ENCODE results near the gene NHERF2.

The NHERF2 gene

DNA sequence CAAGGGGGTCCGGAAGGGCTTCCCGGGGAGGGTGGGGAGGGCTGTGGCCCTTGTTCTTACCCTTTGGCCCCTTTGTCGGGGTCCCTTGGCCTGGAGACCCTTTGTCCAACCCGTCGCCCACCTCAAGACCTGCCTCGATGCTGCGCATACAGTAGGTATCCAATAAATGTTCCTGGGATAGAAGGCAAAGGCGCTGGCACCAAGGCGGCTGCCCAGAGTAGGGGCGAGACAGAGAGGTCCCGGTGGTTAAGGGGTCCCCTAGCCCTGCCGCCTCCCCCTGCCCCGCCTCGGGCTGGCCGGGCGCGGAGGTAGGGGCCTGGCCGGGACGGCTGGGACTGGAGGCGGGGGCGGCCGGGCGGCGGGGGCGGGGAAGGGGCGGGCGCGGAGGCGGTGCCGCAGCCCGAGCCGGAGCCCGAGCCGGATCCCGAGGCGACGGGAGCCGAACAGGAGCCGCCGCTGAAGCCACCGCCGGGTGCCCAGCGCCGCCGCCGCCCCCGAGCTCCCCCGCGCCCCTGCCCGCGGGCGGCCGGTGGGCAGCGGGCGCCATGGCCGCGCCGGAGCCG lies at the start of gene NHERF2:
NHERF2 (plus strand) TSS at position 442 of the 563 bp plus-strand sequence; CDS start at position 546, 104 bp downstream.
- no peak for DNase-seq (ENCODE audit: low spot score)

DNA sequence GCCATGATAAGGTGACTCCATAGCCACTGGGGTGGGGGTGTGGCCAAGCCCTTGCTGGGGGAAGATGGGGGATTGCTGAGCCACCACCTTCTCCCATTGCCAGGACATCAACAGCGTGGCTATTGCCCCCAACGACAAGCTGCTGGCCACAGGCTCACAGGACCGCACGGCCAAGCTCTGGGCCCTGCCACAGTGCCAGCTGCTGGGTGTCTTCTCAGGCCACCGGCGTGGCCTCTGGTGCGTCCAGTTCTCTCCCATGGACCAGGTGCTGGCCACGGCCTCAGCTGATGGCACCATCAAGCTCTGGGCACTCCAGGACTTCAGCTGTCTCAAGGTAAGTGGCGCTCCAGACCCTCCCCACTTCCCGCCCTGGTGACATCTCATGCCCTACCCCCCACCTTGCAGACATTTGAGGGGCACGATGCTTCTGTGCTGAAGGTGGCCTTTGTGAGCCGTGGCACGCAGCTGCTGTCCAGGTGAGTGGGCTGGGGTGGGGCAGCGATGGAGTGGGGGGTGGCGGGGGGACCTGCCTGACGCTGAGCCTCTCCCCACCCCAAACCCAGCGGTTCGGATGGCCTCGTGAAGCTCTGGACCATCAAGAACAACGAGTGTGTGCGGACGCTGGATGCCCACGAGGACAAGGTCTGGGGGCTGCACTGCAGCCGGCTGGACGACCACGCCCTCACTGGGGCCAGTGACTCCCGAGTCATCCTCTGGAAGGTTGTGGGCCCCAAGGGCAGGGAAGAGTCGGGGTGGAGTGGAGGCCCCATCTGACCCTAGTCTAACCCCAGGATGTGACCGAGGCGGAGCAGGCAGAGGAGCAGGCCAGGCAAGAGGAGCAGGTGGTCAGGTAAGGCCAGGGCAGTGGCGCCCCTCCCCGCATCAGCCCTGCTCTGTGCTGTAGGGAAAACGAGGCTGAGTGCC lies 49.5 kb upstream of the NHERF2 start:
- no peak for DNase-seq (ENCODE audit: low spot score)

DNA sequence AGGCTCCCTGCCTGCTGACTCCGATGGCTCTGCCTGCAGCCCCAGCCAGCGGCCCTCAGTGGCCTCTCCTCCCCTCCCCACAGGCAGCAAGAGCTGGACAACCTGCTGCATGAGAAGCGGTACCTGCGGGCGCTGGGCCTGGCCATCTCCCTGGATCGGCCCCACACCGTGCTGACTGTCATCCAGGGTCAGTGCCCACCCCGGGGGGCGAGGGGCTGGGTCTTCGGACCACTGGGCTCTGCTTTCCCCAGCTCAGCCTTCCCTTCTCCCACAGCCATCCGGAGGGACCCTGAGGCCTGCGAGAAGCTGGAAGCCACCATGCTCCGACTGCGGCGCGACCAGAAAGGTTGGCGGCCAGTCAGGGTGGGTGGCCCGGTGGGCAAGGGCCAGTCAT lies 48.8 kb upstream of the NHERF2 start:
- no peak for DNase-seq (ENCODE audit: low spot score)

DNA sequence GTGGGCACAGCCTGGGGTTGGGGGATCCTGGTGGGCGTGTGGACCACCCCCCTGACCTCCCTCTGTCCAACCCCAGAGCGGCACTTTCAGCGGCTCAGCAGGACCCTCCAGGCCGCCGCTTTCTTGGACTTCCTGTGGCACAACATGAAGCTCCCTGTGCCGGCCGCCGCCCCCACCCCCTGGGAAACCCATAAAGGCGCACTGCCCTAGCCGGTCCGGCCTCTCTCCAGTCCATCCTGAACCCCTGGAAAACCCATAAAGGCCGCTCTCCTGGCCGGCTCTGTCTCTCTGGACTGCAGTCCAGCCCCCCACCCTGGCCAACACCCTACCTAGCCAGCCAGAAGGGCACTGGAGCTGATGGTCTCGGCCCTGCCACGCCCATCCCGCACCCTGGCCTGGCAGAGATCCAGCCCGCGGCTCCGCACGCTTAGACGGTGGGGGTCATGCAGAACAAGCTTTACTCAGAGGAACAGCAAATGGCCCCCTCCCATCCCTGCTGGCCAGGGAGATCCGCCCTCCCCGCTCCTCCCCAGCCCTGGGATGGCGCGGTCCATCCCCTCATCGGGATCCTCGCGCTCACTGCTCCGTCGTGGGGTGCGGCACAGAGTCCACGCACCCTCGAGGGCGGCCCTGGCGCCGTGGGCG lies 48.1 kb upstream of the NHERF2 start:
- no peak for DNase-seq (ENCODE audit: low spot score)

DNA sequence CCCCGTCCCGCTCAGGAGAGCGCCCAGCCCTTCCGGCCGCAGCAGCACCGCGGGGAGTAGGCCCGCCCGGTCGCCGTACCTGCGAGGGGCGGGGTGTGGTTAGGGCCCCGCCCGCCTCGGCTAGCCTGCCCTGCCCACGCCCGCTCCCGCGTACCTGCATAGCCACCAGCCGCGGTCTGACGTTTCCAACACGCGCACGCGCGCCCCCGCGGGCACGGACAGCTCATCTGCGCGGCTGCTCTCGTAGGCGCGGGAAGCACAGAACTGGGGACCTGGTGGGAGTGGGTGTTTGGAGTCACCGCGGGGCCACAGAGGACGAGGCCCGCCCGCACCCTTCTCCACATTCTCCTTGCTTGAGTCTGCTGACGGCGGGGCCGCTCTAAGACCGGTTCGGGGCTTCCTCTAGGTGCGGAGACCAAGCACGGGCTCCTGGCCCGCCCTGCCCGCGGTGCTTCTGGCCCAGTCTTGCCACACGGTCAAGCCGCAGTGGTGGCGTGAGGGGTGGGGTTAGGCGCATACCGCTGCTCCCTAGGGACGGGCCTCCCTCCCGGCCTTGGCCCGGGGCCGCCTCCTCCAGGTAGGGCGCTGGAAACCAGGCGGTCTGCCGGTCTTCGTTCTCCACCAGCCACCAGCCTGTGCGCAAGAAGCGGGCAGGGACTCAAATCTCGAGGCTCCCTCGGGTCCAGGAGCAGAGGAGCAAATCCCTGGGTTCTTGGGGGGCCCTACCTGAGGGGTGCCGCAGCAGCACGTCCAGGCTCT lies 47.3 kb upstream of the NHERF2 start:
- peak; percentile 60 for DNase-seq (ENCODE audit: low spot score)

DNA sequence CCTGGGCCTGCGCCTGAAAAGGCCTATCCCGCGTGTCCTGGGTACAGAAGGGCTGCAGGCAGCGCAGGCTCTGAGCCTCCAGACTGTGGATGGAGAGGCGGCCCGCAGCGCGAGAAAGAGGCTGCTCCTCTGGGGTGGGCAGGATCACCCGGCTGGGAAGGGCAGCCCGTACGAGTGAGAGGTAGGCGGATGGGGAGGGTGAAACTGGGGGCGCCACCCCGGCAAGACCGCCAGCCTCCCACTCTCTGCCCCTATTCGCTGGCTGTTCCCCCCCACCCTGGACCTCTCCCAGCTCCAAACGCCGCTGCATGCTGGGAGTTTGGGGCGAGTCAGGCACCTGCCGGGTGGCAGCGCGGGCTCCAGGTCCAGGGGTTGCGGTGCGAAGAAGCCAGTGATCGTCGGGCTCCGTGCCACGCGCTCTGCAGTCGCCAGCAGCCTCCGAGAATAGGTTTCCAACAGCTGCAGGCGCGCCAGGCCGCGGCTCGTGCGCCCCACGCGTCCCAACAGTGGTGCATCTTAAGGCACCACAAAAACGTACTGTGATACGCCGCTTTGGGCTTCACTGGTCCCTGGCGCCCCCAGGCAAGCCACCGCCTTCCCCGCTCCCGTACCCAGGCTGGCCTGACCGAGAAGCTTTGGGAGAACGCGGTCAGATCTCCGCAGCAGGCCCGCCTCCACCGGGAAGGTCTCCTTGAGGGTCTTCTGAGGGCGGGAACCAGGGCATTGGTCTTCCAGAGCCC lies 46.5 kb upstream of the NHERF2 start:
- DNase-seq (ENCODE audit: low spot score) = no peak

DNA sequence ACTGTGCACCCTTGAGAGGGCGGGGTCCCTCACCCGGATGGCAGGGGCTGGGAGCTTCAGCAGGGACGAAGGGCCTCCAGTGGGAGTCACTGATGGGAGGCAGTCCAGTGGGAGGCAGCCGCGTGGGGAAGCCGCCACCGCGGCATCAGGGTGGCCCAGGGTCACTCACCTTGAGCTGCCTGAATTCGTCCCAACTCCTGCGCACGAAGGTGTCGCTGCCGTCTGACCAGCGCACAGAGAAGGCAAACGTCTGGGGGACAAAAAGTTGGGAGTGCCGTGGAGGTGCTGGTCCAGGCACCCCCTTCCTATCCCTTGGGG lies 46.0 kb upstream of the NHERF2 start:
- DNase-seq (ENCODE audit: low spot score) = no peak

DNA sequence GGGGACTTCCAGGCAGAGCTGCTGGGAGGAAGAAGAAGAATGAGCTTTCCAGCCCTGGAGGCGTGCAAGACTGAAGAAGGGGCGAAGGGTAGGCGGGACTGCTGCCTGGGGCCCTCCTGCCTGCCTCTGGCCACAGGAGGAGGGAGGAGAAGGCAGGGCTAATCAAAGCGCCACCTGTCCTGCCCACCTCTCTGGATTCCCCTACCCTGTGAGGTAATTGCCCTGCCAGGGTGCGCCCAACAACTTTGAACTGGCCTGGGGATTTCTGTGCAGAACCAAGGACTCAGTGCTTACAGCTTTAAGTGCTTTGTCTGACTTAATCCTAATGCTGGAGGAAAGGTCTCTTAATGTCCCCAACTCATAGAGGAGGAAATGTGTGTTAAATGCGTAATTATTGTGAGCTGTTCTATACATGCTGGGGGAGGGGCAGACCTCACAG lies 45.3 kb upstream of the NHERF2 start, which contains the start of gene NOXO1:
NOXO1 (minus strand) TSS at position 72 of the 439 bp plus-strand sequence. CDS start 290 bp downstream, outside the sequence.
- DNase-seq (ENCODE audit: low spot score) = no peak

DNA sequence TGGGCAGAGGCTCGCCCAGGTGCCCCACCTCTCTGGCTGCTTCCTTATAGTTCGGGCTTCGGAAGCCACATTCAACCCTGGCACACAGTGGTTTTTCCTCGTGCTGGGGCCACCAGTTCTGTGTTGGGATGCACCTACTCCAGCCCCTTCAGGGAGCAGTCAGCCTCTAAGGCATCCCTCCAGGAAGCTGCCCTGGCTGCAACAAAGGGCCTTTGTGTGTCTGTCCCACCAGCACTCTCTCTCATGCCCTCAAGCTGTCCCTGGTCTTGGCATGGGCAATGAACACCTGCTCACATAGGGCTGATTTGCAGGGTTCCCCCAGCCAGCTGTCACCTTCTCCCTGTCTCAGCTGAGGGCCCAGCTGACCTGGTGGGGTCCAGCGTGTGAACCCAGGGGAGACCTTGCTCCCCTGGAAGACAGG lies 44.7 kb upstream of the NHERF2 start:
- no peak for DNase-seq (ENCODE audit: low spot score)

DNA sequence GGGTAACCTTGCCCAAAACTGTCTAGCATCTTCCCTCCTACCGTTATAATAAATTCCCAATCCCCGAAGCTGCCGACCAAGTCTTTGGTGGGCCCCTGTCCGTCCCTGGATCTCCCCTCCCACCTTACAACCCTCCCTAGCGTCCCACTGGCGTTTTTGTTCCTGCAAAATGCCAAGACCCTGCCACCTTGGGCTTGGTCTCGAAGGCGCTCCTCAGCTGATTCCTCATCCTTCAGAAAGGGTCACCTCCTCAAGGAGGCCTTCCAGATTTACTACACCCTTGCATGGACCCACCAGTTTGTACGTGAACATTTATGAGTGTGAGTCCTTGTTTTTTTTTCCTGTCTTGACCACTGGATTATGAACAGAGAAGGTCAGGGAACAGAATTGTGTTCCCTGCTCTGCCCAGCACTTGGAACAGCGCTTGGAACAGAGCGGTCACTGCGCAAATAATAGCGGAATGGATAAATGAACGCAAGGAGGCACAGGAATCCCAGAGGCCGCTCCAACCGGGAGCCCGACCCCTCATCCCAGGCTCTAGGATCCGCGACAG lies 43.6 kb upstream of the NHERF2 start:
- DNase-seq (ENCODE audit: low spot score) = no peak

DNA sequence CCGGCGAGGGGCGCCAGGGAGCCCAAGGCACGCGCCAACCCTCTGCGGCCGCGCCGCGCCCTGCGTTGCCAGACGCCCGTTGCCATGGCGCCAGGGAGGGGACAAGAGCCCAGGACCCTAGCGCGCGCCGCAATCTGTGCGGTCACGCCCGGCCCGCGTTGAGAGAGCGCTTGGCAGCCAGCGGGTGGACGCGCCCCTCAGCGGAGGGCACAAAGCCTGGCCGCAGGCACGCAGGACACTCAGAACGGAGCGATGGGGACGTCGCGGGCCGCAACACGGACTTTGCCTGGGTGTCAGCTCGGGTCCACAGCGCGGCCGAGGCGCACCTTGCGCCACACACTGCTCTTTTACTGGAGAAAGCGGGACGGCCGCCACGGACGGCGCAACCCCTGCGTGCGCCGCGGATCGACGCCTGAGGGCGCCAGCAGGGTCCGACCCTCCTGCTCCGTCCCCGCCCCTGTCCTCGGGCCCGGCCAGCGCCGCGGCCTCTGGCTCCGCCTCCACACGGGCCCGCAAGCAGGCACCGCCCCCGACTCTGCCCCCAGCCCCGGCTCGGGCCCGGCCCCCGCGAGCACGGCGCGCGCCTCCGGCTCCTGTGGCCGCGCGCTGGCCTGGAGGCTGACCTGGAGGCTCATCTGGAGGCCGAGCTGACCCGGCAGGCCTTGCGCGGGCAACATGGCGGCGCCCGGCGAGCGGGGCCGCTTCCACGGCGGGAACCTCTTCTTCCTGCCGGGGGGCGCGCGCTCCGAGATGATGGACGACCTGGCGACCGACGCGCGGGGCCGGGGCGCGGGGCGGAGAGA lies 43.0 kb upstream of the NHERF2 start, which contains the start of gene GFER:
GFER (plus strand) TSS at position 650 of the 803 bp plus-strand sequence; CDS start at position 676, 26 bp downstream.
- DNase-seq (ENCODE audit: low spot score) = peak; percentile 85

DNA sequence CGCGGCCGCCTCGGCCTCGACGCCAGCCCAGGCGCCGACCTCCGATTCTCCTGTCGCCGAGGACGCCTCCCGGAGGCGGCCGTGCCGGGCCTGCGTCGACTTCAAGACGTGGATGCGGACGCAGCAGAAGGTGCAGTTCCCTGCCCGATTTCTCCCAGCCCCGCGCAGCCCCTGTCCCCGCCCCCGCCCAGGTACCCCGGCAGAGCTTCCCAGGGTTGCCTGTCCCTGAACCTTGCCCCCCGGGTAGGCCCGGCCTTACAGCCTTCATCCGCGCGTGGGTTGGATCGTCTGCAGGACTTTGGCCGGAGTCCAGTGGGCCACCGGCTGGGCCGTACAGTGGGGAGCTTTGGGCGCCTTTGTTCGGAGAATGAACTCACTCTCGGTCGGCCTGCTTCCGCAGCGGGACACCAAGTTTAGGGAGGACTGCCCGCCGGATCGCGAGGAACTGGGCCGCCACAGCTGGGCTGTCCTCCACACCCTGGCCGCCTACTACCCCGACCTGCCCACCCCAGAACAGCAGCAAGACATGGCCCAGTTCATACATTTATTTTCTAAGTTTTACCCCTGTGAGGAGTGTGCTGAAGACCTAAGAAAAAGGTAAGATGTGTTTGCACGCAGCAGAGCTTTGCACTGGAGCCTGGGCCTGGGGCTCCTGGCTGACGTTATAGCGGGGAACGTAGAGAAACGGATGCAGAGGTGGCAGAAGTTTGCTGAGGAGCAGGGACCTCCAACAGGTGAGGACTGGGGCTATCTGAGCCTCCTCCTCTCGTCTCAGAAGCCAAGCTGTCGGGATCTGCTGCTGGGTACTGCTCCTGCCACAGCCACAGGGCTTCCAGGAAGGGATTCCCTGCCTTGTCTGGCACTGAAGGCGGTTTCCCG lies 42.1 kb upstream of the NHERF2 start:
- no peak for DNase-seq (ENCODE audit: low spot score)

DNA sequence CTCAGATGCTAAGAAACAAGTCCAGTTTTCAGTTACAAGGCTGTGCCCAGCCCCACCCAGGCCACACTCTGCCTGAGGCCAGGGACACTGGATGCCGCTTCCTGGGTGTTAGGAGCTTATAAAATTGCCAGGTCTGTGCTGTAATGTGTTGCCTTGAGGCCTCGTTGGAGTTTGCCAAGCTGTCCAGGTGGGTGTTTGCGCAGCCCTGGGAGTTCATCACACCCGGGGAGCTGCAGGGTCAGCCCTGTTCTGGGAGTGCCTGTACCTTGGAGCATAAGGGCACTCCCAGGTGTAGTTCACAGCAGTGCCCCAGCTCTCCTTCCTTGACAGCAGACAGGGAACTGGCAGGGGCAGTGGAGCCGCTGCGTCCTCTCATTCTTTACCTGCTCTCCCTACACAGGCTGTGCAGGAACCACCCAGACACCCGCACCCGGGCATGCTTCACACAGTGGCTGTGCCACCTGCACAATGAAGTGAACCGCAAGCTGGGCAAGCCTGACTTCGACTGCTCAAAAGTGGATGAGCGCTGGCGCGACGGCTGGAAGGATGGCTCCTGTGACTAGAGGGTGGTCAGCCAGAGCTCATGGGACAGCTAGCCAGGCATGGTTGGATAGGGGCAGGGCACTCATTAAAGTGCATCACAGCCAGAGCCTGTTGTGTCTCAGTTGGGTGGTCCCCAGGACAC lies 41.1 kb upstream of the NHERF2 start:
- DNase-seq (ENCODE audit: low spot score) = no peak

DNA sequence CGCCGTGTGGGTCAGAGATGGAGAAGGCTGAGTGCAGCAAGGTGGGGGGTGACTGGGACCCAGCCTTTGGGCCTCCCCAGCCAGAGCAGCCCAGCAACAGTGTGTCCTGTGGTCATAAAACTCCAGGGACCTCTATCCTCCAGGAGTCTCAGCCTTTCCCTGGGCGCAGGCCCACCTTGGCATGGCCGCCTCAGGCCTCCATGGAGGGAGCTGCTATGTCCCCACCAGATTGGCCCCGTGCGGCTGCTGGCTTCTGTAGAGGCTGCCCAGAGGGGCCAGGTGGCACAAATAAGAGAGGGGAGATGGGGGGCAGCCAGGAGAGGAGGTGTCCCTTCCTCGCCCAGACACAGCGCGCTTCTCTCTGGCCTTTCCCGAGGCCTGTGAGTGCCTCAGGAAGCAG lies 39.5 kb upstream of the NHERF2 start:
- no peak for DNase-seq (ENCODE audit: low spot score)

DNA sequence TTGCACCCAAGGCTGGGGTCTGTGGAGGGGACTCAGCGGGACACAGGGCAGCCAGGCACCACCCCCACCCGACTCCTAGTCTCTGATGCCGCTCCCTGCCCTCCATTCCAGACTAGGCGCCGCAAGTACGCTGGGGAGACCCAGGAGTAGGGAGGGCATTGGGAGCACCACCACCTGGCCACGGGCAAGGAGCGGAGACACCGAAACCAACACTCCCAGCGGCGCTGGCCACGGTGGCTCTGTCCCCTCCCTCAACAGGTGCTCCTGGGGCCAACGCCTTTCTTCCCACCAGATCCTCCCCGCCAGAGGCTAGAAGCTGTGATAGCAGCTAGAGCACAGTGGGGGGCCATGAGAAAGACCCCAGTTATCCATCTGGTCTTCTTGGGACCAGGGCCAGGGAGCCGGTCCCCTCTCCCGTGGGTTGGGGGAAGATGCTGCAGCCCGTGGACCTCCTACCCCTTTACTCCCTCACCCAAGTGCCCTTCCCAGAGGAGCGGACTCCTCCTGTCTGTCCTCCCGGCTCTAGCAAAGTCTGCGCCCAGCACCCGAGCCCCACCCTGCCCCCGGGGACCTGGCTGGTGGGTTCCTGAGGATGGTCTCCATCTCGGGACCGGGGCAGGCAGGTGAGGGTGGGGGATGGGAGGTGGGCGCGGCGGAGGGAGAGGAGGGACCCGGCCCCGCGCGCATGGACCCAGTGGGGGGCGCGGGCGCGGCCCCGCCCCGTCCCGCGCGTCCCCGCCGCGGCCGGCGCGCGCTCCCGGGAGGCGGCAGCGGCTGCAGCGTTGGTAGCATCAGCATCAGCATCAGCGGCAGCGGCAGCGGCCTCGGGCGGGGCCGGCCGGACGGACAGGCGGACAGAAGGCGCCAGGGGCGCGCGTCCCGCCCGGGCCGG lies 37.2 kb upstream of the NHERF2 start, which contains the start of gene SYNGR3:
SYNGR3 (plus strand) TSS at position 762 of the 892 bp plus-strand sequence. CDS start 133 bp downstream, outside the sequence.
- DNase-seq (ENCODE audit: low spot score) = no peak

DNA sequence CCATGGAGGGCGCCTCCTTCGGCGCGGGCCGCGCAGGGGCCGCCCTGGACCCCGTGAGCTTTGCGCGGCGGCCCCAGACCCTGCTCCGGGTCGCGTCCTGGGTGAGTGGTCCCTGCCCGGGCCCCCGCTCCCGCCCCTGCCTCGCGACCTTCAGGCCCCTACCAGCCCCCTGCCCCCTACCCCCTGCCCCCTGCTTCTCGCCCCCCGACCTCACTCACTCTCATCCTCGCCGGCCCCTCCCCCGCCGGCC lies 36.7 kb upstream of the NHERF2 start:
- no peak for DNase-seq (ENCODE audit: low spot score)

DNA sequence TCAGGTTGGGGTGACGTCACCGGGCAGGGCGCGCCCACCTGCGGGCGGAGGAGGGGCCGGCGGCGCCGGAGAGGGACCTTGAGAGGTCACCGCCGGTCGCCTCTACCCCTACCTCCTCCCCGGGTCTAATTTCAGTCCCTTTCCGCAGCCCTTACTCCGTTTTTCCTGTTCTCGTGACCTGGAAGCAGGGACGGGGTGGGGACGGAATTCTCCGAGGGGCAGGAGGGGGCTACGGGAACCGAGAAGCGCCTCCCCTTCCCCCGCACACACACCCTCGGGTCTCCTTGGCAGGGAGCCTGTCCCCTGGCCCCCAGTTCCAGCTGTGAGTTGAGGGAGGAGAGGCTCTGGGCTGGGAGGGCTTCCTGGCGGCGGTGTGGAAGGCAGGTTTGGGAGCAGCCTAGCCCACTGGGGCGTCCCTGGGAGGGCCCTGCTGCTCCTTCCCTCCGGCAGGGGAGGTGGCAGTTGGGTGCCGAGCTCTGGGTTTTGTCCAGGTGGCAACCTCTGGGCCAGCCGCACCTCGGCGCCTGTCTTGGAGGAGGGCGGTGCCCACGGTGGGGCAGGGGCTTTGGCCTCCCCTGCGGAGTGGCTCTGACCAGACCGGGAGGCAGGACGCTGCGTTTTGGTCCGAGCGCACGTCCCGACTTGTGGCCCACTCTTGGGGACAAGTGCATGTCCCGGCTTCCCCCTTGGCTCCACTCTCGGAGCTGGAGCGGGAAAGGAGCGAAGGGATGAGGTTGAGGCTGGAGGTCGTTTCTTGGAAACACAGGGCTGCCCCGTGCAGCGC lies 36.2 kb upstream of the NHERF2 start:
- DNase-seq (ENCODE audit: low spot score) = peak; percentile 49
